ENCODE results near the gene FGF2.
"Not testable (repeated sequence)": the region's sequence is repeated elsewhere in the genome, so short reads cannot be mapped to it uniquely, and the experiment has no call there.

Gene FGF2

DNA sequence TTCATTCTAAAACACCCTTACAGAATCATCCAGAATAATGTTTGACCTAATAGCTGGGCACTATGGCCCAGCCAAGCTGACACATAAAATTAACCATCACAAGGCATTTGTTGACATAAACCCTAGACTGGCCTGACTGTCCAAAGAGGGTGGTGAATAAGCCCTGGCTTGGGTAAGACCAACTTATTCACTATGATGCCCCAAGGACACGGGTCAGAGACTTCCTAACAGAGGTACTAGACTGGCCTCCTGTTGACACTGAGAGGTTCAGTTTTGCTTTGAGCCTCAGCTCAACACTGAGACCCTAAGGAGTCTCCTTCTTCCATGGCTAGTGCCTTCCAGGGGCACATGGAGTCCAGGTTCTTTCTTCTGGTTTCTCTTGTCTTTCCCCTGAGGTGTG is 21.3 kb downstream of the FGF2 start:
- no peaks in the 10 kb centered on the region for H3K36me3 ChIP-seq (ENCODE audit: low read length)
- H3F3A ChIP-seq (ENCODE audit: insufficient read depth), result no peaks in the 10 kb centered on the region
- no peak overlapping the region for H2AFZ ChIP-seq (ENCODE audit: low read depth, low read length, severe bottlenecking)
- no peaks in the 10 kb centered on the region for H4K20me1 ChIP-seq (ENCODE audit: low read depth, low read length)
- H3K9me2 ChIP-seq (replicated peaks; ENCODE audit: insufficient read depth, low read length), result no peaks in the 10 kb centered on the region
- H3K27ac ChIP-seq (ENCODE audit: low read depth, low read length), result no peak overlapping the region
- H3K27me3 ChIP-seq (ENCODE audit: low read length), result no peaks in the 10 kb centered on the region
- H3K9ac ChIP-seq (ENCODE audit: low read length), result no peak overlapping the region
- H3K79me2 ChIP-seq (ENCODE audit: insufficient read depth, low read length), result no peaks in the 10 kb centered on the region
- no peak overlapping the region for H3K4me2 ChIP-seq (ENCODE audit: low read depth, low read length, poor library complexity, severe bottlenecking)
- no peak overlapping the region for H3K4me3 ChIP-seq (ENCODE audit: insufficient read depth, low read length, poor library complexity, severe bottlenecking)
- no peak for TF ChIP-seq EZH2phosphoT487 (conservative IDR thresholded peaks at IDR 0.05; ENCODE audit: low read length)
- TF ChIP-seq, protein P1, sequence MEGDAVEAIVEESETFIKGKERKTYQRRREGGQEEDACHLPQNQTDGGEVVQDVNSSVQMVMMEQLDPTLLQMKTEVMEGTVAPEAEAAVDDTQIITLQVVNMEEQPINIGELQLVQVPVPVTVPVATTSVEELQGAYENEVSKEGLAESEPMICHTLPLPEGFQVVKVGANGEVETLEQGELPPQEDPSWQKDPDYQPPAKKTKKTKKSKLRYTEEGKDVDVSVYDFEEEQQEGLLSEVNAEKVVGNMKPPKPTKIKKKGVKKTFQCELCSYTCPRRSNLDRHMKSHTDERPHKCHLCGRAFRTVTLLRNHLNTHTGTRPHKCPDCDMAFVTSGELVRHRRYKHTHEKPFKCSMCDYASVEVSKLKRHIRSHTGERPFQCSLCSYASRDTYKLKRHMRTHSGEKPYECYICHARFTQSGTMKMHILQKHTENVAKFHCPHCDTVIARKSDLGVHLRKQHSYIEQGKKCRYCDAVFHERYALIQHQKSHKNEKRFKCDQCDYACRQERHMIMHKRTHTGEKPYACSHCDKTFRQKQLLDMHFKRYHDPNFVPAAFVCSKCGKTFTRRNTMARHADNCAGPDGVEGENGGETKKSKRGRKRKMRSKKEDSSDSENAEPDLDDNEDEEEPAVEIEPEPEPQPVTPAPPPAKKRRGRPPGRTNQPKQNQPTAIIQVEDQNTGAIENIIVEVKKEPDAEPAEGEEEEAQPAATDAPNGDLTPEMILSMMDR (IDR thresholded peaks at IDR 0.05; ENCODE audit: insufficient read depth, low read length, poor library complexity, severe bottlenecking), result no peak
- H3K9me3 ChIP-seq (ENCODE audit: insufficient read depth, low read length), result no peaks in the 10 kb centered on the region

- not testable (repeated sequence) for H3K79me2 ChIP-seq (ENCODE audit: insufficient read depth, low read length); H3F3A ChIP-seq (ENCODE audit: insufficient read depth)
Measured at GRCh38 chr4:122849789-122850188, 23.2 kb downstream of the FGF2 start.

DNA sequence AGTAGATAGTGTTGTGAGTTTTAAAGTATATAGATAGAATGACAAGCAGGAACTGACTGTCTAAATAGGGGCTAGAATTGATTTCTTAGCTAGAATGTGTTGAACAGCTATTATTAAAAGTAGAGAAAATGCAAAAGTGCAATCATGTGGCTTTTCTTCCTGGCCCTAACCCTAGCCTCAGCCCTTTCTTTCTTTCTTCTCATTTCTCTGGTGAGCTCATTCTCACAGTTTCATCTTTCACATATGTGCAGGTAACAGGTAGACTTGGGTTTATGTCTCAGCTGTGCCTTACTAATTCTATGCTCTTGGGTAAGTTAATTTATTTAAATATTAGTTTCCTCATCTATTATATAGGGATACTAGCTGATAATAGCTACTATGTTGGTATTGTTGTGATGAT is 24.9 kb downstream of the FGF2 start:
- TF ChIP-seq EZH2phosphoT487 (conservative IDR thresholded peaks at IDR 0.05; ENCODE audit: low read length), result no peak
- TF ChIP-seq, protein P1 (IDR thresholded peaks at IDR 0.05; ENCODE audit: insufficient read depth, low read length, poor library complexity, severe bottlenecking), result no peak
- no peak overlapping the region for H3K4me3 ChIP-seq (ENCODE audit: insufficient read depth, low read length, poor library complexity, severe bottlenecking)
- no peak overlapping the region for H3K27ac ChIP-seq (ENCODE audit: low read depth, low read length)
- no peaks in the 10 kb centered on the region for H3K9me2 ChIP-seq (replicated peaks; ENCODE audit: insufficient read depth, low read length)
- H3K27me3 ChIP-seq (ENCODE audit: low read length), result no peaks in the 10 kb centered on the region
- H3K79me2 ChIP-seq (ENCODE audit: insufficient read depth, low read length), result no peaks in the 10 kb centered on the region
- H3K36me3 ChIP-seq (ENCODE audit: low read length), result no peaks in the 10 kb centered on the region
- no peaks in the 10 kb centered on the region for H4K20me1 ChIP-seq (ENCODE audit: low read depth, low read length)
- no peak overlapping the region for H3K4me2 ChIP-seq (ENCODE audit: low read depth, low read length, poor library complexity, severe bottlenecking)
- no peak overlapping the region for H3K9ac ChIP-seq (ENCODE audit: low read length)
- no peaks in the 10 kb centered on the region for H3F3A ChIP-seq (ENCODE audit: insufficient read depth)
- no peak overlapping the region for H2AFZ ChIP-seq (ENCODE audit: low read depth, low read length, severe bottlenecking)
- H3K9me3 ChIP-seq (ENCODE audit: insufficient read depth, low read length), result no peaks in the 10 kb centered on the region

More at GRCh38 chr4:122849789-122850188, 23.2 kb downstream of the FGF2 start:
- H3K36me3 ChIP-seq (ENCODE audit: low read length); H3K4me3 ChIP-seq (ENCODE audit: insufficient read depth, low read length, poor library complexity, severe bottlenecking); H3K4me2 ChIP-seq (ENCODE audit: low read depth, low read length, poor library complexity, severe bottlenecking); H3K27ac ChIP-seq (ENCODE audit: low read depth, low read length); H3K9ac ChIP-seq (ENCODE audit: low read length); H4K20me1 ChIP-seq (ENCODE audit: low read depth, low read length); H3K27me3 ChIP-seq (ENCODE audit: low read length); H3K9me3 ChIP-seq (ENCODE audit: insufficient read depth, low read length); H2AFZ ChIP-seq (ENCODE audit: low read depth, low read length, severe bottlenecking); H3K9me2 ChIP-seq (replicated peaks; ENCODE audit: insufficient read depth, low read length): not testable (repeated sequence)

DNA sequence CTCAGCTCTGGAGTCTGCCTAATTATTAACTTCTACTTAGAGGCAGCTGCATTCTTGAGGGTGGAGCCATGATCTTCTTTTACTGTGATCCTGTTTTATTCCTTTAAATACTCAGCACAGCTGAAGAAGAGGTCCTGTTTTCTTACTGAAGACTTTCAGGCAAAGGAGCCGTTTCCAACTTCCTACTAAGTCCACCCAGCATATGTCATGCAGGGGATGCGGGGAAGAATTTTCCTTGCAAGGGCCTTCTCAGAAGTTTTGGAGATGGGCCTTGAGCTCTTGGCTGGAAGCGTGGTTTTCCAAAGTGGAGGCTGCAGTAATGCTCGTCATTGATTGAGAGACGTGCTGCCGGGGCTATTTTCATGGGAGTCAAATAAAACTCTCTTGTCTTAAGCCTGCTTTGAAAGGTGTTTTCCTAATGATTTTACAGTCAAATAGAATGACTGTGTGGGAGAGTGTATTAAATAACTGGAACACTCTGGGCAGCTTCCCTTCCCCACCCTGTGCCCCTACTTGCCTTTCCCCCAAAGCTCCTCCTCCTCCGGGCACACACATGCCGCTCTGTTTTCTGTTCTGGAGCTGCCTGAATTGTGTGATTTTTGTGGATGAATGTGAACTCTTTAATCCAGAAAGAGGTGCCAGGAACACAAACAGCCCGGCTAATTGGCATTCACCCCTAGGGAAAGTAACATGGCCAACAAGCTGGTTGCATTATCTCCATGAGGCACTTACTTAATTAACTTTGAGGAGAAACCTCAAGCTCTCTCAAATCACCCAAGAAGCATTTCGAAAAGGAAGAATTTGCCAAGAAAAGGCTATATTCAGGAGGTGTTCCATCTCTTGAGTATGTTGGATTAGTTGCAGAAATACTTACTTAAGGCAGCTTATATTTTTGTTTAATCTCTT is 28.1 kb downstream of the FGF2 start:
- H2AFZ ChIP-seq (ENCODE audit: low read depth, low read length, severe bottlenecking), result no peak overlapping the region
- H3K9me3 ChIP-seq (ENCODE audit: insufficient read depth, low read length), result no peaks in the 10 kb centered on the region
- H3K36me3 ChIP-seq (ENCODE audit: low read length), result no peaks in the 10 kb centered on the region
- no peaks in the 10 kb centered on the region for H3K9me2 ChIP-seq (replicated peaks; ENCODE audit: insufficient read depth, low read length)
- H3K4me2 ChIP-seq (ENCODE audit: low read depth, low read length, poor library complexity, severe bottlenecking), result no peak overlapping the region
- no peaks in the 10 kb centered on the region for H4K20me1 ChIP-seq (ENCODE audit: low read depth, low read length)
- H3F3A ChIP-seq (ENCODE audit: insufficient read depth), result no peaks in the 10 kb centered on the region
- H3K27ac ChIP-seq (ENCODE audit: low read depth, low read length), result no peak overlapping the region
- TF ChIP-seq EZH2phosphoT487 (conservative IDR thresholded peaks at IDR 0.05; ENCODE audit: low read length), result no peak
- TF ChIP-seq, protein P1 (IDR thresholded peaks at IDR 0.05; ENCODE audit: insufficient read depth, low read length, poor library complexity, severe bottlenecking), result no peak
- no peaks in the 10 kb centered on the region for H3K79me2 ChIP-seq (ENCODE audit: insufficient read depth, low read length)
- no peak overlapping the region for H3K9ac ChIP-seq (ENCODE audit: low read length)
- no peaks in the 10 kb centered on the region for H3K27me3 ChIP-seq (ENCODE audit: low read length)
- no peak overlapping the region for H3K4me3 ChIP-seq (ENCODE audit: insufficient read depth, low read length, poor library complexity, severe bottlenecking)

All from SU-DHL-6 (cell line).